Pancreas (tissue), 10 donors: ENCODE data around the gene IL1RAPL2. TPM values are rescaled to one million over a fixed set of nuclear protein-coding genes. Genes with fewer than 3 reads are reported as not detected.
A peak's percentile ranks its signal among the peaks of the same experiment; 100 is the strongest.

Experiments
- ATAC-seq, 4 donors: fragments of 200-7000 bp; cut with Tn5 transposase; one replicate each; pipeline versions ENCODE4 v1.8.0 to v1.9.1; 2020; ENCODE audit warnings: mild to moderate bottlenecking in 4 of 4, moderate library complexity in 4 of 4
- DNase-seq, 6 donors: peaks; one replicate each; pipeline ENCODE4 v3.0.0-alpha.2; 2020
- FAIRE-seq: peaks from 2 replicates; lab custom pipeline; 2012; peaks lifted over from hg19 to GRCh38; lab: Jason Lieb, UNC
- H3K27ac ChIP-seq, 4 donors: fragments of 200-600 bp; sonication (generic); 1 replicate in 3 of 4; 2 replicates in 1 of 4; pipeline versions ENCODE4 v1.5.0 to v1.8.0; 2020
- H3K27me3 ChIP-seq, 4 donors: fragments of 200-600 bp; one replicate each; pipeline ENCODE4 v1.8.0; 2021
- H3K36me3 ChIP-seq, 3 donors: fragments of 200-600 bp; sonication (generic) in 1 of 3; one replicate each; pipeline versions ENCODE4 v1.5.0 to v1.8.0; 2020 to 2021
- H3K4me1 ChIP-seq, 3 donors: fragments of 200-600 bp; one replicate each; pipeline ENCODE4 v1.8.0; 2021
- H3K4me3 ChIP-seq, 4 donors: fragments of 200-600 bp; sonication (generic) in 2 of 4; one replicate each; pipeline versions ENCODE4 v1.5.0 to v1.8.0; 2020 to 2021
- H3K9me3 ChIP-seq, 4 donors: fragments of 200-600 bp; one replicate each; pipeline ENCODE4 v1.8.0; 2021
- CTCF ChIP-seq, 4 donors: fragments of 200-600 bp; sonication (generic) in 3 of 4; IDR thresholded peaks; one replicate each; pipeline versions ENCODE4 v1.5.0 to v1.8.0; 2021; ENCODE audit warnings: antibody characterized with exemption in 4 of 4
- WGBS, 2 donors: extraction: QIAGEN DNeasy Blood & Tissue Kit; methylation state at CpG; one replicate each; pipeline ENCODE4 v1.1.7; 2013; 5-methylcytosine and 5-hydroxymethylcytosine counted together
- intact Hi-C, 3 donors: fragments of 100-400 bp; cut with DNase I; formaldehyde crosslinking; loops; one replicate each; pipeline versions ENCODE4 v1.11.1 to v1.14.2; 2022
- polyA plus RNA-seq, 2 donors: library from polyadenylated mRNA; stranded (reverse); fragments of 200-250 nt; gene quantifications; one replicate each; pipeline ENCODE4 v1.2.3, GENCODE V29; 2013
- total RNA-seq, 6 donors: library from RNA; stranded (reverse); fragmentation: NEBNext Ultra II Directional in 4 of 6; extraction: Animal tissue kit (Norgen Biotek cat#: 25700) in 4 of 6; gene quantifications; one replicate each; pipeline versions ENCODE4 v1.2.1 to v1.2.4, GENCODE V29; 2021 to 2023
- donor health status: healthy with polysubstance abuse.
- donor health status: DM: no; HTN: no; CAD: no; lungs with moderate emphysema.
- donor health status: DM: no; HTN: no; CAD: no.
- donor health status: control.
- donor health status: control.
- donor health status: Bipolar disorder and iron deficiency.
- donor health status: DM: yes; HTN: yes; CAD: no.
- donor health status: DM: no; HTN: no; CAD: no.
- donor health status: DM: no; HTN: no; CAD: no.
- donor health status: DM: yes; HTN: yes; CAD: no.

Gene IL1RAPL2
- total and polyA plus RNA-seq, 8 donors: 0.09 TPM; not detected in 7

GRCh38 chrX:105488716-105489115 is 922.7 kb downstream of the IL1RAPL2 start:
- no peak for DNase-seq
- 4 to 19% methylated on average over 1 of the region's 1 CpG for WGBS, 2 donors
- Histone ChIP-seq H3K4me1 (no peaks in the 10 kb centered on the region), H3K4me3 (no peak overlapping the region), H3K27ac (no peak overlapping the region), H3K36me3 (no peaks in the 10 kb centered on the region), H3K9me3 (no peaks in the 10 kb centered on the region), H3K27me3 (peaks cover 0 to 5% (median 2%) of the 10 kb centered on the region in 4 donors)
- FAIRE-seq: peak; percentile 67
- intact Hi-C loops: no loop called here
- no peak for TF ChIP-seq CTCF (IDR thresholded peaks at IDR 0.05)
- ATAC-seq: no peak

GRCh38 chrX:105495376-105495775 is 929.4 kb downstream of the IL1RAPL2 start:
- DNase-seq: no peak
- Histone ChIP-seq H3K36me3 (no peaks in the 10 kb centered on the region), H3K4me1 (no peaks in the 10 kb centered on the region), H3K4me3 (no peak overlapping the region), H3K9me3 (no peaks in the 10 kb centered on the region), H3K27ac (no peak overlapping the region), H3K27me3 (peaks cover 0 to 13% (median 5%) of the 10 kb centered on the region in 4 donors)
- no peak for ATAC-seq
- no peak for FAIRE-seq
- no peak for TF ChIP-seq CTCF (IDR thresholded peaks at IDR 0.05)
- intact Hi-C loops: no loop called here

DNA sequence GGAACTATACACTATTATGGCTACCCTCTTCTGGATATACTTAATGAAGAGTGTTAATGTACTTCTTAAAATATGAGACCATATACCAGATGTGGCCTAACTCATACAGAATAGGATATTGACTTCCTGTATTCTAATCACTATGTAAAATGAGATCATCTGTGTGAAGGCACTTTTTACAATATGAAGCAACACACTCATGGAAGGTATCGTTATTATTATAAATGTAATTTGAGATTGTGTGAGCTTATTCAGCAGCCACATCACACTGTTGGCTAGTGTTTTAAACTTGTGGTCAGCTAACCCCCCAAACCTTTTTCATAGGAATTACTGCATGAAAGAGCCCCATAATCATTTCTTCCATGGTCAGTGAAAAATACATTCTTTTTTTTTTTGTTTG is 936.3 kb downstream of the IL1RAPL2 start:
- no peaks in the 10 kb centered on the region for H3K36me3 ChIP-seq
- DNase-seq: no peak
- TF ChIP-seq CTCF (IDR thresholded peaks at IDR 0.05): no peak
- H3K9me3 ChIP-seq: no peaks in the 10 kb centered on the region
- FAIRE-seq: no peak
- H3K4me3 ChIP-seq: no peak overlapping the region
- no peaks in the 10 kb centered on the region for H3K4me1 ChIP-seq
- no peak for ATAC-seq
- 63 to 86% methylated on average over 1 of the region's 1 CpG for whole genome bisulfite sequencing, 2 donors
- H3K27ac ChIP-seq: no peak overlapping the region
- peaks cover 0 to 9% (median 0%) of the 10 kb centered on the region in 4 donors for H3K27me3 ChIP-seq
- intact Hi-C loops: no loop called here

DNA sequence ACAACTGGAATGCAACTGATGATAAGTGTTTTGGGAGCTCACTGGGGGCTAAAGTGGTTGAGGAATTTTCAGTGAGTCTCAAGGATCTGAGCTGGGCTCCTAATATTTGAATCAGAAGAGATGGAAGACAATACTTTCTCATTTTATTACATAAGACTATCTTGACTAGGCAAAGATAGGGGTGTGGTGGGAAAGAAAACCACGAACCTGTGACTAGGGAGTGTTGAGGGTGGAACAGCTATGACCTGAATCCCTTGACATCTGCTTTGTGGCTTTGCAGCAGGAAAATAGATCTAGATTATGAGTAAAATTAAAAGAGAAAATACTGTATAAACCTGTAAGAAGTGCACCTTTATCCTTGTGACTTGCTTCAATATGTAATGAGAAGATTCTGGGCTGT is 949.6 kb downstream of the IL1RAPL2 start:
- WGBS, 2 donors: 36 to 54% methylated on average over 1 of the region's 1 CpG
- Histone ChIP-seq H3K36me3 (no peaks in the 10 kb centered on the region), H3K4me1 (no peaks in the 10 kb centered on the region), H3K9me3 (no peaks in the 10 kb centered on the region), H3K27me3 (no peaks in the 10 kb centered on the region), H3K4me3 (no peak overlapping the region), H3K27ac (no peak overlapping the region)
- TF ChIP-seq CTCF (IDR thresholded peaks at IDR 0.05): no peak
- DNase-seq (no peak), FAIRE-seq (no peak), ATAC-seq (no peak)
- intact Hi-C loops: no loop called here

DNA sequence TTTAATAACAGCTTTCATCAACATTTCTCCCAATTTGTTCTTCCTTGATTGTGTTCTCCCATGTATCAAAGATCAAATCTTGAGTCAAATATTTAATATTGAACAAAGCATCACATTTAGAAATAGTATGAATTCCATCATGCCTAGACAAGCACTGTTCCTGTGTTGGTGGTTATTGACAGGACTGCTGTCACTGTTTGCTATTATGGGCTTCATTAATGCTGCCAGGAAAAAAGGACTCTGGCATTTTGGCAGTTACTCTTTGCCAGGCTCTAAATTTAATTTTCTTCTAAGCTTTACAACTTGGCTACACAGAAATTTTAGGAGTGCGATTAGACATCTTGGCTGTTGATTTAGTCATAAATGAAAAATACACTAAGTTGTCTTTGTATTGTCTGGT is 960.4 kb downstream of the IL1RAPL2 start:
- Histone ChIP-seq H3K4me3 (no peak overlapping the region), H3K4me1 (no peaks in the 10 kb centered on the region), H3K27ac (no peak overlapping the region), H3K27me3 (peaks cover 0 to 7% (median 2%) of the 10 kb centered on the region in 4 donors), H3K36me3 (no peaks in the 10 kb centered on the region), H3K9me3 (no peaks in the 10 kb centered on the region)
- WGBS, 2 donors: 86 to 91% methylated on average over 1 of the region's 1 CpG
- TF ChIP-seq CTCF (IDR thresholded peaks at IDR 0.05): no peak
- ATAC-seq (no peak), DNase-seq (no peak), FAIRE-seq (no peak)
- intact Hi-C loops: no loop called here
